Measurements from ENCODE around the gene RAB40C.

GRCh38 chr16:583815-584591, 5.9 kb upstream of the RAB40C start:
- TF ChIP-seq BRCA1 (IDR thresholded peaks at IDR 0.05; ENCODE audit: low read depth, low read length) (no peak), CHD4 (IDR thresholded peaks at IDR 0.05) (no peak), CTCF (IDR thresholded peaks at IDR 0.05 in 2 of 3, conservative IDR thresholded peaks at IDR 0.05 in 1 of 3; ENCODE audit: control insufficient read depth in 2 of 3, extremely low read depth in 1 of 3, insufficient read depth in 1 of 3, low read depth in 3 of 3, low read length in 3 of 3) (no peak), USF2 (IDR thresholded peaks at IDR 0.05; ENCODE audit: borderline replicate concordance, low read depth, low read length) (no peak), NBN (IDR thresholded peaks at IDR 0.05) (no peak), ESRRA (IDR thresholded peaks at IDR 0.05; ENCODE audit: low read length) (no peak), PAX5 (IDR thresholded peaks at IDR 0.05; ENCODE audit: borderline replicate concordance, low read depth, low read length) (no peak), ZNF687 (IDR thresholded peaks at IDR 0.05) (no peak), KAT2A (conservative IDR thresholded peaks at IDR 0.05; ENCODE audit: control insufficient read depth, low read depth, low read length) (no peak), MAX (IDR thresholded peaks at IDR 0.05; ENCODE audit: low read depth, low read length) (no peak), EGR1 (IDR thresholded peaks at IDR 0.05; ENCODE audit: borderline replicate concordance in 1 of 2, low read depth in 2 of 2, low read length in 2 of 2) (no peak), SMC3 (IDR thresholded peaks at IDR 0.05; ENCODE audit: borderline replicate concordance, low read length) (no peak), TBL1XR1 (IDR thresholded peaks at IDR 0.05; ENCODE audit: low read depth, low read length) (no peak)
